Vagina (tissue), 2 donors: Measurements from ENCODE around the gene EIF3D.

Experiments used
- POLR2A ChIP-seq, 2 donors: fragments of 450-650 bp; IDR thresholded peaks; one replicate each; pipeline ENCODE4 v1.6.1; 2017; ENCODE audit warnings: antibody characterized with exemption in 2 of 2, mild to moderate bottlenecking in 2 of 2, moderate library complexity in 2 of 2
- POLR2AphosphoS5 ChIP-seq, 2 donors: sonication (generic); formaldehyde crosslinking; IDR thresholded peaks; one replicate each; pipeline ENCODE4 v1.9.0; 2017; ENCODE audit warnings: antibody characterized with exemption in 2 of 2, mild to moderate bottlenecking in 2 of 2, low read depth in 1 of 2; ENCODE audit not compliant: insufficient read depth in 1 of 2
- TF ChIP-seq, protein P1 (sequence below), 3 experiments: fragments of 450-650 bp in 2 of 3; fragments of 200-600 bp in 1 of 3; sonication (generic) in 1 of 3; IDR thresholded peaks; one replicate each; pipeline ENCODE4 v1.5.1; 2017 to 2019; ENCODE audit warnings: antibody characterized with exemption in 3 of 3, mild to moderate bottlenecking in 2 of 3, moderate library complexity in 2 of 3

DNA sequence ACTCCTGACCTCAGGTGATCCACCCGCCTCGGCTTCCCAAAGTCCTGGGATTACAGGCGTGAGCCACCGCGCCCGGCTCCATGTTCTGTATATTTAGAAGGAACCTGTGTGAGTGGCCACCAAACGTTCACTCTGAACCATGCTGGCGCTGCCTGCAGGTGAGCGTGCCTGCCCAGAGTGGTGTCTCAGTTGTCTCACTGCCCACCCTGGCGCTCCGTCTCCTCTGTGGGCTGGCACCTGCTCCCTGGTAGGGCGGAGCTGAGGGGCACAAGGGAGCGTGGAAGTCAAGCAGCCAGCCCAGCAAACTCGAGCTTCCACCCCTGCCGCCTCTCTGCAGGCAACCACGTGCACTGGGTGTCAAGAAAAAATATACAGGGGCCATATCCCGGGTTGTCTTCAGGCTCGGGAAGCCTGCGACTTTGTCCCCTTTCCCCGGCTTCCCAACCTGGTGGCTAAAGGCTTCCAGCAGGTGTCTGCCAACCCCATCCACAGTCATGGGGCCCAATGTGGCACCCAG, 64.2 kb downstream of the EIF3D start:
- TF ChIP-seq POLR2A (IDR thresholded peaks at IDR 0.05) (no peak), POLR2AphosphoS5 (IDR thresholded peaks at IDR 0.05; ENCODE audit: insufficient read depth in 1 of 2, low read depth in 1 of 2) (no peak)
- TF ChIP-seq, protein P1, sequence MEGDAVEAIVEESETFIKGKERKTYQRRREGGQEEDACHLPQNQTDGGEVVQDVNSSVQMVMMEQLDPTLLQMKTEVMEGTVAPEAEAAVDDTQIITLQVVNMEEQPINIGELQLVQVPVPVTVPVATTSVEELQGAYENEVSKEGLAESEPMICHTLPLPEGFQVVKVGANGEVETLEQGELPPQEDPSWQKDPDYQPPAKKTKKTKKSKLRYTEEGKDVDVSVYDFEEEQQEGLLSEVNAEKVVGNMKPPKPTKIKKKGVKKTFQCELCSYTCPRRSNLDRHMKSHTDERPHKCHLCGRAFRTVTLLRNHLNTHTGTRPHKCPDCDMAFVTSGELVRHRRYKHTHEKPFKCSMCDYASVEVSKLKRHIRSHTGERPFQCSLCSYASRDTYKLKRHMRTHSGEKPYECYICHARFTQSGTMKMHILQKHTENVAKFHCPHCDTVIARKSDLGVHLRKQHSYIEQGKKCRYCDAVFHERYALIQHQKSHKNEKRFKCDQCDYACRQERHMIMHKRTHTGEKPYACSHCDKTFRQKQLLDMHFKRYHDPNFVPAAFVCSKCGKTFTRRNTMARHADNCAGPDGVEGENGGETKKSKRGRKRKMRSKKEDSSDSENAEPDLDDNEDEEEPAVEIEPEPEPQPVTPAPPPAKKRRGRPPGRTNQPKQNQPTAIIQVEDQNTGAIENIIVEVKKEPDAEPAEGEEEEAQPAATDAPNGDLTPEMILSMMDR (IDR thresholded peaks at IDR 0.05) = no peak
